ENCODE results near the gene TMSB10.

DNA sequence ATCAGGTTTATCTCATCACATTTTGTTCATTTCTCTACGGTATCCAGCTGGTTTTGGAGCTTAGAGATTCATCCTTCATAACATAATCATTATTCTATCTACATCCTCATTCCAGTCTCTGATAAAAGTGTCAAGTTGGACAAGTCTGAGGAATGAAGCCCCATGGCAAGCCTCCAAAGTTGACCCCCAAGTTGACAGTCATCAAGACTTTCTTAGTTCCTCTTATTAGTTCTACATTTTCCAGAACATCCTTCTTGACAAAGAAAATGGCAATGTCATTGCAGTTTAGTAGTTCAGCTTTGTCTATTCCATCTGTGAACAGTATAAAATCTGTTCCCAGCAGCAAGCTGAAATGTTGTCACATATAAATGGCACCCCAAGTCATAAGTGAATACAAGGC is 4.5 kb upstream of the TMSB10 start:
- TF ChIP-seq, protein P1, sequence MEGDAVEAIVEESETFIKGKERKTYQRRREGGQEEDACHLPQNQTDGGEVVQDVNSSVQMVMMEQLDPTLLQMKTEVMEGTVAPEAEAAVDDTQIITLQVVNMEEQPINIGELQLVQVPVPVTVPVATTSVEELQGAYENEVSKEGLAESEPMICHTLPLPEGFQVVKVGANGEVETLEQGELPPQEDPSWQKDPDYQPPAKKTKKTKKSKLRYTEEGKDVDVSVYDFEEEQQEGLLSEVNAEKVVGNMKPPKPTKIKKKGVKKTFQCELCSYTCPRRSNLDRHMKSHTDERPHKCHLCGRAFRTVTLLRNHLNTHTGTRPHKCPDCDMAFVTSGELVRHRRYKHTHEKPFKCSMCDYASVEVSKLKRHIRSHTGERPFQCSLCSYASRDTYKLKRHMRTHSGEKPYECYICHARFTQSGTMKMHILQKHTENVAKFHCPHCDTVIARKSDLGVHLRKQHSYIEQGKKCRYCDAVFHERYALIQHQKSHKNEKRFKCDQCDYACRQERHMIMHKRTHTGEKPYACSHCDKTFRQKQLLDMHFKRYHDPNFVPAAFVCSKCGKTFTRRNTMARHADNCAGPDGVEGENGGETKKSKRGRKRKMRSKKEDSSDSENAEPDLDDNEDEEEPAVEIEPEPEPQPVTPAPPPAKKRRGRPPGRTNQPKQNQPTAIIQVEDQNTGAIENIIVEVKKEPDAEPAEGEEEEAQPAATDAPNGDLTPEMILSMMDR (IDR thresholded peaks at IDR 0.05) = no peak
- TF ChIP-seq POLR2A (IDR thresholded peaks at IDR 0.05) = no peak
